SIG-M5 treated with dmso at 0.1 percent for 504 hours (cell line): Measurements from ENCODE around the gene PRR5.
A peak's percentile ranks its signal among the peaks of the same experiment; 100 is the strongest.
"Not testable (repeated sequence)": the region's sequence is repeated elsewhere in the genome, so short reads cannot be mapped to it uniquely, and the experiment has no call there.

Experiments used
- DNase-seq: peaks from one replicate; lab custom pipeline; 2025; ENCODE audit not compliant: unreplicated experiment; lab: John Stamatoyannopoulos, UW

PRR5 gene

GRCh38 chr22:44732661-44733060, 30.7 kb downstream of the PRR5 start:
- DNase-seq, result no peak

GRCh38 chr22:44733426-44734106, 31.6 kb downstream of the PRR5 start:
- DNase-seq, result no peak

- DNase-seq, result no peak
These were observed 32.3 kb downstream of the PRR5 start for GRCh38 chr22:44734278-44734677.

- DNase-seq, result no peak
These were observed 33.0 kb downstream of the PRR5 start for GRCh38 chr22:44734801-44735517.

- DNase-seq, result peak; percentile 11
These were observed 33.8 kb downstream of the PRR5 start for GRCh38 chr22:44735518-44736428.

- no peak for DNase-seq
These were observed 34.8 kb downstream of the PRR5 start for GRCh38 chr22:44736581-44737405.

GRCh38 chr22:44737406-44738346, 35.7 kb downstream of the PRR5 start:
- DNase-seq, result no peak

GRCh38 chr22:44738347-44738715, 36.3 kb downstream of the PRR5 start:
- DNase-seq, result no peak

GRCh38 chr22:44739024-44739423, 37.0 kb downstream of the PRR5 start:
- DNase-seq, result no peak

GRCh38 chr22:44739666-44740065, 37.7 kb downstream of the PRR5 start:
- not testable (repeated sequence) for DNase-seq

GRCh38 chr22:44740307-44740706, 38.3 kb downstream of the PRR5 start:
- no peak for DNase-seq

GRCh38 chr22:44741929-44742328, 39.9 kb downstream of the PRR5 start:
- no peak for DNase-seq

GRCh38 chr22:44743247-44743646, 41.2 kb downstream of the PRR5 start:
- no peak for DNase-seq

- DNase-seq, result no peak
These were observed 41.8 kb downstream of the PRR5 start for GRCh38 chr22:44743804-44744211.

- DNase-seq, result no peak
These were observed 44.1 kb downstream of the PRR5 start for GRCh38 chr22:44745853-44746789.

- DNase-seq, result not testable (repeated sequence)
These were observed 45.8 kb downstream of the PRR5 start for GRCh38 chr22:44747784-44748127.

GRCh38 chr22:44748524-44748923, 46.5 kb downstream of the PRR5 start:
- no peak for DNase-seq

GRCh38 chr22:44750481-44750880, 48.5 kb downstream of the PRR5 start:
- no peak for DNase-seq
